Stimulated activated CD4-positive, alpha-beta T cell treated with anti-CD3 and anti-CD28 coated beads, Interleukin-4, amount 100 ng/mL, for 4 hours (primary cell): ENCODE measurements around the gene MUC13.
"Not testable (repeated sequence)": the region's sequence is repeated elsewhere in the genome, so short reads cannot be mapped to it uniquely, and the experiment has no call there.

Source experiments
- DNase-seq, 2 experiments: peaks; one replicate each; pipeline ENCODE4 v3.0.0-alpha.2; 2020

The MUC13 gene

GRCh38 chr3:124934577-124934976 lies at the start of gene MUC13:
MUC13 (minus strand) TSS chr3:124934751; CDS start chr3:124934712, 39 bp downstream.
- DNase-seq: no peak

GRCh38 chr3:124982855-124983254 lies 48.3 kb upstream of the MUC13 start:
- no peak for DNase-seq

DNA sequence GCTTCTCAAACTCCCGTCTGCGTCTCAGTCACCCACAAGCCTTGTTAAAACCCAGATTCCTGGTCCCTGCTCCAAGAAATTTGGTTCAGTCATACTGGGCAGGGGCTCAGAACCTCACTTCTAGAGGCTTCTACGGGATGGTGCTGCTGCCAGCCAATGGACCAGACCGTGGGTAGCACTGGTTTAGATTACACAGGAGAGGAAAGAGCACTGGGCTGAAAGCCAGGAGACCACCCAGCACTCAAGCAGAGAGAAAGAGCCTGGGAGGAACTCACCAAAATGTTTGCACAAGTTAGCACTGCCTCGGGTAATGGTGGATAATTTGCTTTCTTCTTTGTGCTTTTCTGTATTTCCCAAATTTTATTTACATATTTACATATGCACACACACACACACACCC lies 46.9 kb upstream of the MUC13 start:
- no peak for DNase-seq

DNA sequence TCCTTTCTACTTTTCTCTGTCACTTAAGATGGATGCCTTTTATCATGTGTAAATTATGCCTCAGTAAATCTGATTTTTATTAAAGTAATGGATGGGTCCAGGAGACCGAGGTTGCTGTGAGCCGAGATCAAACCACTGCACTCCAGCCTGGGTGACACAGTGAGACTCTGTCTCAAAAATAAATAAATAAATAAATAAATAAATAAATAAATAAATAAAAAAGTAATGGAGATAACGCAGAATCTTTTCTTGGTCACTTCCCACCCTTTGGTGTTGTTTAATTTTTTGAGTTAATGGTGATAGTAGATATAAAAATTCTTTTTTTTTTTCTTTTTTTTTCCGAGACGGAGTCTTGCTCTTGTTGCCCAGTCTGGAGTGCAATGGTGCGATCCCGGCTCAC lies 44.1 kb upstream of the MUC13 start:
- DNase-seq: no peak

DNA sequence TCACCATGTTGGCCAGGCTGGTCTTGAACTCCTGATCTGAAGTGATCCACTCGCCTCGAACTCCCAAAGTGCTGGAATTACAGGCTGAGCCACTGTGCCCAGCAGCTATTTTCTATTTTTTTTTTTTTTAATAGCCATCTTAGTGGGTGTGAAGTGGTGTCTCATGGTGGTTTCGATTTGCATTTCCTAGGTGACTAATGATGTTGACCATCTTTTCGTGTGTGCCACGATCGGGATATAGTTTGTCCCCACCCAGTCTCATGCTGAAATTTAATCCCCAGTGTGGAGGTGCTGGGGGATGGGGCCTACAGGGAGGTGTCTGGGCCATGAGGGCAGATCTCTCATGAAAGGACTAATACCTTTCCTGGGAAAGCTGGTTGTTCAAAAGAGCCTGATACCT lies 41.8 kb upstream of the MUC13 start:
- no peak for DNase-seq

GRCh38 chr3:124974691-124975090 lies 40.1 kb upstream of the MUC13 start:
- no peak for DNase-seq

DNA sequence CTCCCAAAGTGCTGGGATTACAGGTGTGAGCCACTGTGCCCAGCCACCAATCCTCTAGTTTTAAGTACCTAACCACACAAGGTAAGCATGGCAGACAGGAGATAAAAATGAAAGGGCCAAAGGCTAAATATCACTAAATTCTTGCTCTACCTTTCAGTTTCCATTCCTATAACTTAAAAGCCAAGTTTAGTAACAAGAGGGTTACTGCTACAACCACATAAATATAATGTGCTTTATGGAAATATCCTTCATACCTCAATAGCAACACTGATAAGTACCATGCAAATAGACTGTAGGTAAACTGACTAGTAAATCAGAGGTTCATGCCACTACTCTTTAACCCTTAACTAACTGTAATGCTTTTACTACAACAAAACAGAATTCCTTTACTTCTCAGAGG lies 38.7 kb upstream of the MUC13 start:
- DNase-seq: no peak

- no peak for DNase-seq
Measured at GRCh38 chr3:124972457-124972856, 37.9 kb upstream of the MUC13 start.

- no peak for DNase-seq
Measured at GRCh38 chr3:124969963-124970722, 35.6 kb upstream of the MUC13 start.

DNA sequence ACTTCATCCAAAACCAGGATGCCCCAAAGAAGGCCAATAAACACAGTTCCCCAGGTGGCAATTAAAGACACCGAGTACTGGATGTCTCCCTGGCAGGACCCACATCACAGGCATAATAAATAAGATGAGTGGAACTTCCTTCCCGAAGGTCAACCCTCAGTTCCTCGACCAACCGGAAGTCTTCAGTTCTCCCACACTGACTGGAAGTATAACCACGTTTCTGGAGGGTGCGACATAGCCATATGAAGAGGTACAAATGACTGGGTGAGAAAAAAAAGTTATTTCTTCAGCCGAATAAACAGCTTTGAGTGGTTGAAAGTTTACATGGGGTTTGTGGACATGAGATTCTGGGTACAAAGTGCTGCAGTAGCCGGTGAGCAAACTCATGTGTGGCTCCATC lies 34.6 kb upstream of the MUC13 start:
- no peak for DNase-seq

- DNase-seq: no peak
Measured at GRCh38 chr3:124967964-124968363, 33.4 kb upstream of the MUC13 start.

- no peak for DNase-seq
Measured at GRCh38 chr3:124966521-124967445, 32.2 kb upstream of the MUC13 start.

DNA sequence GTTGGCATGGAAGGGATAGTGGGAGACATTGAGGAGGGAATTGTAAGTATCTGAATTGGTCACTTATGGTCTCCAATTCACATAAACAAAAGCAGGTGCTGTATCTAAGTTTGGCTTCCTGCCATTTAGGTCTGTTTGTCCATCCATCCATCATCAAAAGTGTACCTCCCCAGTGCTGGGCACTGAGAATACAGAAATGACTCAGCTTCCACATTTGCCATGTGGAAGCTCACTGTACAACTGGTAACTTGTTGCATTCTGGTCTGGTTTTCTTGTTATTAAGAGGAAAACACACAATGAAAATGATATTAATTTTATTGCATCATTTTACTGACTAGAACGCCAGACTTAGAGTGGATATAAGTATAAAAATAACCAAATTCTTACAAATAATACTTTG lies 30.9 kb upstream of the MUC13 start:
- no peak for DNase-seq

GRCh38 chr3:124964387-124964786 lies 29.8 kb upstream of the MUC13 start:
- no peak for DNase-seq

DNA sequence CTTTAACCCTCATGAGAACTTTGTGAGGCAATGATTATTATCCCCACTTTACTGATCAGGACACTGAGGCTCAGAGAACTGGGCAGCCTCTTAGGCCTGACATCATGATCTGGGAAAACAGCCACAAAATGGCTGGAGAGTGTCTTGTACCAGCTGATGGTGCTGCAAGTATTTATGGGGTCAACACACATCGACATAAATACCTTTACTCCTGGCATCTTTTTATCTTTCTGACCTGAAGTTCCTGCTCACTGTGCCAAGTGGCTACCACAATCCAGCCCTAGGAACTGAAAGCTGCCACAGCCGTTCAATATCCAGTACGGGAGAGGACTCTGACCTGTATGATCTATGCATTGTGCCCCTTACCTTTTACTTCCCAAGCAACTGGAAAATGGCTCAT lies 29.2 kb upstream of the MUC13 start:
- no peak for DNase-seq

DNA sequence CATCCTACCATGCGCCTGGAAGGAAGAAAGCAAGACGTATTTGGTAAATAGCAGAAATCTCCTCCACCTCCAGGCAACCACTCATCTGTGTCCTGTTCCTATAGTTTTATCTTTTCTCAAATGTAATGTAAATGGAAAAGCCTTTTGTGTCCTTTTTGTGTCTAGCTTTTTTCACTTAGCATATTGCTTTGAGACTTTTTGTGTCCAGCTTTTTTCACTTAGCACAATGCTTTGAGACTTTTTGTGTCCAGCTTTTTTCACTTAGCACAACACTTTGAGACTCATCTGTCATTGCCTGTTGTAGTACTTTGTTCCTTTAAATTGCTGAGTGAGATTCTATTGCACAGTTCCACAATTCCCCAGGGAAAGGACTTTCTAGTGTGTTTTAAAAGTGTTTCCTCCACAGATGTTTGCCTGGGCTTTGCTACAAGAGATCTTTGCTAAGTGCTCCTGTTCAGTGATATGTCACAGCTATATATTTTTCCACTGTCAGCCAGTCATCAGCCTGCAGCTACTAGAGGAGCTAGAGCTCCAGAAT lies 27.9 kb upstream of the MUC13 start:
- no peak for DNase-seq

DNA sequence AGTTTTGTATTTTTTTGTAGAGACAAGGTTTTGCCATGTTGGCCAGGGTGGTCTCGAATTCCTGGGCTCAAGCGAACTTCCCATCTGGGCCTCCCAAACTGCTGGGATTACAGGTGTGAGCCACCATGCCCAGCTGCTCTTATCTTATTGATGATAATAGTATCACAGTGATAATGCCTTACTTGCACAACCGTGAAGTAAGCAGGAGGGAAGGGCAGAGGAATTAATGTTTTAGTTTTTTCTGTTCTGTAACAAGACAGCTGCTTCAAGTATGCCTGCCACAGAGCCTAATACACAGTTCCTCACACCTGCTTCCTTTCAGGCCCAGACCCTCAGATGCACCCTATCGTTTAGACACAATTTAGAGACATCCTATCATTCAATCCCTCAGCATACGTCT lies 26.1 kb upstream of the MUC13 start:
- no peak for DNase-seq

DNA sequence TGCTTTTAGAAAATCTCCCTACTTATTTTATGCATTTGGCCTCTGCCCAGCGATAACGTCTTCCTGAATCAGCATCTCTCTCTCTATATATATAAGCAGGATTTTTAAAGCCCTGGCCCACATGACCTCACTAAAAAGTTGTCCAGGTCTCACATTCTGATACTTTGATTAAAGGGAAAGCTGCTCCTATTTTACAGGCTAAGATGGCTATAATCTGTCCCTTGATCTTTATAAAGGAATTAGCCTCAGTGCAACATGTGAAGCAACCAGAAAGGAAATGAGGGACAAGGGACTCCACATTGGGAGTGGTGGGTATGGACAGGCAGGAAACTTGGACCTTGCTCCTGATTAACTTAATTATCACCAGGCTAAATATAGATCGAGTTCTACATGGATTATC lies 25.6 kb upstream of the MUC13 start:
- no peak for DNase-seq

- DNase-seq: not testable (repeated sequence)
Measured at GRCh38 chr3:124957951-124958350, 23.4 kb upstream of the MUC13 start.

DNA sequence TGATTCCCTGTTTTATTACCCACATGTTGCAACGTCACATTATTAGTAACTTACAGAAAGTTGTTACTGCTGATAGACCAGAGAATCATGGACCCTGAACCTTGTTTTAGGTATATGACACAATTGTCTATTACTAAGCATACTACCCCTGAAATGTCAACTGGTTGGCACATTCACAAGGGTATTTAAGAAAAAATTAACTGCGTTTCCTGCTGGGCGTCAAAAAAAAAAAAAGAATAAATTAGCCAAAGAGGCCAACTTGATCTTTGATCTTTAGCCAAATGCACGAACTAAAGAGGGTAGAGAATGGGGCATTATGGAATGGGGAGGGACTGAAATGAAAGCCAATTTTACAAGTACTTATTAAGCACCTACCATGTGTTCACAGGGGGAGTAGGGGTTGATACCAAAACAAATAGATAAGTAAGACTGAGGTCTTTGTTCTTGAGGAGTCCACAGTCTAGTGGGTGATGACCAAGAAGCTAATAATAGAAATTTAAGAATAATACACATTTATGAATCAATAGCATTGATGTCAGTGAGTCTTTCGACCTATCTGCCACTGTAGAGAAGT lies 17.8 kb upstream of the MUC13 start:
- DNase-seq: no peak

DNA sequence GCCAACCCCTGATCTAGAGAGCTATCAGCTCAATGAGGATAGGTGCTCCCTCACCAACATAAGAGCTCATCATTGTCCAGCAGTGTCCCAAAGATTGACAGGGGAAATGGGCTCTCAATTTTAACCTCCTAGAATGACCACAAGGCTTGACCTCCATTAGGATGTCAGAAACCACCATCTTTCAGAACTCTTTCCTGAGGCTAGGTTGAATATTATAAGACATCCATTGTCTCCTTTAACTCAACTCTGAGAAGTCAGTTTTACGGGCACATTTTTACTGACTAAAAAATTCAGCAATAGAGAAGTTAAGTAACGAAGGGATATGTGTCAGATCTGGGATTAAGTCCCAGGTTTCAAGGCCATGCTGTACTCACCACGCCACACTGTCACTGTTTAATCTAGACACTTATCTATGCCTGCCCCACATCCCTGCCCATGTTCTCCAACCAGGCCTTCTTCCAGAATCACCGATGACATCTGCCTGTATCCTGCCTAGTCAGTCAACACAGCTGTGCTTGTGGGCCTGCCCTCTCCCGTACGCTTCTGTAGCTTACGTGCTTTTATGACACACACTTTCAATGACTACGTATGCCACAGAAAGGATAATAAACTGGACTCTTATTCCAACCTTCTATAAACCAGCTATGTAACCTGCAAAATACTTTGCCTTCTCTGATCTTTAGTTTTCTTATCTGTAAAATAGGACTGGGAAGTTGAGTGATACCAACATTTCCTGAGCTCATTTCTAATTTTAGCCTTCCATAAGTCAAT lies 17.1 kb upstream of the MUC13 start:
- DNase-seq: no peak

- DNase-seq: no peak
Measured at GRCh38 chr3:124950026-124950425, 15.5 kb upstream of the MUC13 start.

- DNase-seq: no peak
Measured at GRCh38 chr3:124942613-124943012, 8.1 kb upstream of the MUC13 start.
